Coronary artery (tissue), 2 donors: Measurements from ENCODE around the gene GNPTAB.

Source experiments
- DNase-seq: peaks from one replicate; pipeline ENCODE4 v3.0.0-alpha.2; 2017; ENCODE audit warnings: low spot score
- H3K27ac ChIP-seq, 2 donors: fragments of 200-600 bp; sonication (generic); one replicate each; pipeline ENCODE4 v1.5.1; 2016 to 2019
- H3K4me3 ChIP-seq: fragments of 200-600 bp; sonication (generic); 2 replicates; pipeline ENCODE4 v1.5.1; 2016; ENCODE audit warnings: mild to moderate bottlenecking, moderate library complexity
- CTCF ChIP-seq: fragments of 200-600 bp; sonication (generic); IDR thresholded peaks from one replicate; pipeline ENCODE4 v1.5.1; 2019; ENCODE audit warnings: antibody characterized with exemption

Gene GNPTAB

GRCh38 chr12:101746661-101747060, 84.1 kb downstream of the GNPTAB start:
- H3K4me3 ChIP-seq, result no peak overlapping the region
- no peak for DNase-seq
- H3K27ac ChIP-seq, result no peak overlapping the region
- no peak for TF ChIP-seq CTCF

- no peak for DNase-seq
- no peak overlapping the region for H3K4me3 ChIP-seq
- no peak for TF ChIP-seq CTCF
- no peak overlapping the region for H3K27ac ChIP-seq
Measured at GRCh38 chr12:101746196-101746595, 84.6 kb downstream of the GNPTAB start.

GRCh38 chr12:101745481-101745880, 85.3 kb downstream of the GNPTAB start:
- Histone ChIP-seq H3K27ac (no peak overlapping the region), H3K4me3 (no peak overlapping the region)
- no peak for TF ChIP-seq CTCF
- DNase-seq, result no peak

GRCh38 chr12:101743724-101744472, 86.9 kb downstream of the GNPTAB start:
- no peak overlapping the region for H3K4me3 ChIP-seq
- no peak for DNase-seq
- TF ChIP-seq CTCF, result no peak
- H3K27ac ChIP-seq, result no peak overlapping the region

GRCh38 chr12:101743242-101743641, 87.5 kb downstream of the GNPTAB start:
- Histone ChIP-seq H3K4me3 (no peak overlapping the region), H3K27ac (no peak overlapping the region)
- no peak for DNase-seq
- no peak for TF ChIP-seq CTCF

- H3K4me3 ChIP-seq, result no peak overlapping the region
- DNase-seq, result no peak
- TF ChIP-seq CTCF, result no peak
- no peak overlapping the region for H3K27ac ChIP-seq
Measured at GRCh38 chr12:101740980-101741379, 89.8 kb downstream of the GNPTAB start.

GRCh38 chr12:101740566-101740965, 90.2 kb downstream of the GNPTAB start:
- no peak for TF ChIP-seq CTCF
- Histone ChIP-seq H3K27ac (no peak overlapping the region), H3K4me3 (no peak overlapping the region)
- no peak for DNase-seq
